Karpas-422 (cell line): ENCODE measurements around the gene IVNS1ABP. TPM values are rescaled to one million over a fixed set of nuclear protein-coding genes. Genes with fewer than 3 reads are reported as not detected.
"Not testable (repeated sequence)": the region's sequence is repeated elsewhere in the genome, so short reads cannot be mapped to it uniquely, and the experiment has no call there.

Experiments used
- DNase-seq: peaks from one replicate; pipeline ENCODE4 v3.0.0-alpha.2; 2015
- H2AFZ ChIP-seq: fragments of 200-600 bp; sonication (generic); 2 replicates; pipeline ENCODE4 v1.6.1; 2014; ENCODE audit warnings: antibody characterized with exemption, low read length, mixed read lengths
- H3K27ac ChIP-seq: fragments of 200-600 bp; sonication (generic); 2 replicates; pipeline ENCODE4 v1.5.1; 2014; ENCODE audit warnings: mild to moderate bottlenecking, low read length, moderate library complexity
- H3K27me3 ChIP-seq: fragments of 200-600 bp; sonication (generic); 2 replicates; pipeline ENCODE4 v1.6.1; 2014; ENCODE audit warnings: low read length, mixed read lengths
- H3K36me3 ChIP-seq: fragments of 200-600 bp; sonication (generic); 2 replicates; pipeline ENCODE4 v1.6.1; 2014; ENCODE audit warnings: low read length, mixed read lengths; ENCODE audit not compliant: insufficient read depth
- H3K4me1 ChIP-seq: fragments of 200-600 bp; sonication (generic); 2 replicates; pipeline ENCODE4 v1.6.1; 2014; ENCODE audit warnings: mild to moderate bottlenecking, low read length, mixed read lengths
- H3K4me2 ChIP-seq: fragments of 200-600 bp; sonication (generic); 2 replicates; pipeline ENCODE4 v1.6.1; 2014; ENCODE audit warnings: low read length, low read depth, mild to moderate bottlenecking; ENCODE audit not compliant: poor library complexity, severe bottlenecking
- H3K4me3 ChIP-seq: fragments of 200-600 bp; sonication (generic); 2 replicates; pipeline ENCODE4 v1.5.1; 2014; ENCODE audit warnings: mild to moderate bottlenecking, antibody characterized with exemption, low read length, mixed read lengths
- H3K79me2 ChIP-seq: fragments of 200-600 bp; sonication (generic); 2 replicates; pipeline ENCODE4 v1.6.1; 2014; ENCODE audit warnings: mild to moderate bottlenecking, low read length, mixed read lengths
- H3K9ac ChIP-seq: fragments of 200-600 bp; sonication (generic); 2 replicates; pipeline ENCODE4 v1.6.0; 2014; ENCODE audit warnings: low read length
- H3K9me2 ChIP-seq: fragments of 200-600 bp; sonication (generic), shearing (Covaris generic); replicated peaks from 2 replicates; pipeline ENCODE4 v1.6.0; 2014; ENCODE audit warnings: mild to moderate bottlenecking, low read length, moderate library complexity; ENCODE audit not compliant: insufficient read depth
- H3K9me3 ChIP-seq: fragments of 300-700, 200-600 bp; sonication (generic); 2 replicates; pipeline ENCODE4 v1.6.1; 2014; ENCODE audit warnings: low read length, mixed read lengths
- H4K20me1 ChIP-seq: fragments of 200-600 bp; sonication (generic); 2 replicates; pipeline ENCODE4 v1.6.1; 2014; ENCODE audit warnings: mild to moderate bottlenecking, antibody characterized with exemption, low read length, low read depth; ENCODE audit not compliant: insufficient read depth
- total RNA-seq: library from RNA; depleted of rRNA; stranded (reverse); fragments of >200 nt; shearing (Covaris generic); gene quantifications from 2 replicates; pipeline ENCODE4 v1.2.3, GENCODE V29; 2014; ENCODE audit warnings: low replicate concordance

The IVNS1ABP gene
- total RNA-seq, 1 experiment from 2014 or later: 113 TPM

GRCh38 chr1:185322636-185323035, 5.6 kb upstream of the IVNS1ABP start:
- DNase-seq: no peak
- H2AFZ ChIP-seq: no peak overlapping the region
- no peak overlapping the region for H3K4me2 ChIP-seq
- H4K20me1 ChIP-seq: no peaks in the 10 kb centered on the region
- H3K9ac ChIP-seq: no peak overlapping the region
- no peaks in the 10 kb centered on the region for H3K27me3 ChIP-seq
- H3K4me1 ChIP-seq: peaks cover 12% of the 10 kb centered on the region
- H3K4me3 ChIP-seq: no peak overlapping the region
- no peaks in the 10 kb centered on the region for H3K9me2 ChIP-seq
- no peaks in the 10 kb centered on the region for H3K79me2 ChIP-seq
- no peaks in the 10 kb centered on the region for H3K36me3 ChIP-seq
- H3K27ac ChIP-seq: no peak overlapping the region
- no peaks in the 10 kb centered on the region for H3K9me3 ChIP-seq

GRCh38 chr1:185321653-185322221, 4.7 kb upstream of the IVNS1ABP start:
- H3K79me2 ChIP-seq, H3K27me3 ChIP-seq, H3K9me3 ChIP-seq, H3K4me3 ChIP-seq, H3K4me2 ChIP-seq, H3K9me2 ChIP-seq, DNase-seq, H3K36me3 ChIP-seq, H2AFZ ChIP-seq, H3K27ac ChIP-seq, H4K20me1 ChIP-seq, H3K9ac ChIP-seq: not testable (repeated sequence)
- peaks cover 14% of the 10 kb centered on the region for H3K4me1 ChIP-seq

GRCh38 chr1:185321104-185321503, 4.1 kb upstream of the IVNS1ABP start:
- H3K36me3 ChIP-seq, H3K9me3 ChIP-seq, H4K20me1 ChIP-seq, H3K27ac ChIP-seq, DNase-seq, H3K9me2 ChIP-seq, H3K4me3 ChIP-seq, H3K79me2 ChIP-seq, H3K4me2 ChIP-seq, H2AFZ ChIP-seq, H3K27me3 ChIP-seq, H3K9ac ChIP-seq: not testable (repeated sequence)
- peaks cover 14% of the 10 kb centered on the region for H3K4me1 ChIP-seq

- Histone ChIP-seq H3K4me1 (peaks cover 29% of the 10 kb centered on the region), H3K9me2 (no peaks in the 10 kb centered on the region), H2AFZ (no peak overlapping the region), H3K9me3 (no peaks in the 10 kb centered on the region), H4K20me1 (peaks cover 19% of the 10 kb centered on the region), H3K36me3 (no peaks in the 10 kb centered on the region), H3K9ac (no peak overlapping the region), H3K4me2 (no peak overlapping the region), H3K27me3 (no peaks in the 10 kb centered on the region), H3K79me2 (peaks cover 29% of the 10 kb centered on the region), H3K4me3 (no peak overlapping the region), H3K27ac (no peak overlapping the region)
- DNase-seq: no peak
These were observed 2.1 kb upstream of the IVNS1ABP start for GRCh38 chr1:185319139-185319475.

GRCh38 chr1:185318431-185319138, 1.5 kb upstream of the IVNS1ABP start:
- Histone ChIP-seq H3K27ac (no peak overlapping the region), H3K4me3 (peak overlapping the region; percentile 72), H4K20me1 (peaks cover 22% of the 10 kb centered on the region), H3K4me1 (peaks cover 34% of the 10 kb centered on the region), H3K9me2 (no peaks in the 10 kb centered on the region), H3K27me3 (no peaks in the 10 kb centered on the region), H3K79me2 (peaks cover 34% of the 10 kb centered on the region), H3K9ac (no peak overlapping the region), H3K4me2 (peak overlapping the region; percentile 78), H3K36me3 (no peaks in the 10 kb centered on the region), H3K9me3 (no peaks in the 10 kb centered on the region), H2AFZ (0 out of 2 replicates have a peak overlapping the region, but pooled peaks have one; percentile 96)
- DNase-seq: no peak

GRCh38 chr1:185317886-185318310, 855 bp upstream of the IVNS1ABP start:
- Histone ChIP-seq H3K4me1 (peaks cover 41% of the 10 kb centered on the region), H3K27ac (peak overlapping the region; percentile 76), H3K4me3 (peak overlapping the region; percentile 72), H2AFZ (peak overlapping the region; percentile 96), H3K36me3 (no peaks in the 10 kb centered on the region), H4K20me1 (peaks cover 28% of the 10 kb centered on the region), H3K9me2 (no peaks in the 10 kb centered on the region), H3K9me3 (no peaks in the 10 kb centered on the region), H3K9ac (peak overlapping the region; percentile 80), H3K27me3 (no peaks in the 10 kb centered on the region), H3K4me2 (peak overlapping the region; percentile 78), H3K79me2 (peaks cover 41% of the 10 kb centered on the region)
- peak; percentile 74 for DNase-seq

- H3K9me2 ChIP-seq: no peaks in the 10 kb centered on the region
- H3K36me3 ChIP-seq: peaks cover 12% of the 10 kb centered on the region; the same call in 1 of the 2 replicates
- H3K4me1 ChIP-seq: peaks cover 55% of the 10 kb centered on the region
- peak overlapping the region; percentile 96 for H3K9ac ChIP-seq
- peak overlapping the region; percentile 89 for H3K4me3 ChIP-seq
- peak overlapping the region; percentile 68 for H3K27ac ChIP-seq
- peaks cover 42% of the 10 kb centered on the region for H4K20me1 ChIP-seq
- H3K4me2 ChIP-seq: peak overlapping the region; percentile 80
- peaks cover 56% of the 10 kb centered on the region for H3K79me2 ChIP-seq
- H3K27me3 ChIP-seq: no peaks in the 10 kb centered on the region
- H3K9me3 ChIP-seq: no peaks in the 10 kb centered on the region
- H2AFZ ChIP-seq: no peak overlapping the region; the same call in 1 of the 2 replicates
- peak; percentile 94 for DNase-seq
These were observed 645 bp downstream of the IVNS1ABP start for GRCh38 chr1:185316163-185317033.
